Mammary epithelial cell (primary cell): ENCODE measurements around the gene HAGHL.

Source experiments
- CTCF ChIP-seq, 2 donors: IDR thresholded peaks in 1 of 2; conservative IDR thresholded peaks in 1 of 2; 2 replicates each; pipeline ENCODE4 v1.5.1; 2011 to 2012; ENCODE audit warnings: inconsistent platforms in 2 of 2, low read length in 2 of 2, mild to moderate bottlenecking in 2 of 2, control low read depth in 1 of 2, low read depth in 1 of 2; ENCODE audit not compliant: insufficient read depth in 1 of 2; ENCODE audit errors: extremely low read depth in 1 of 2
- EZH2 ChIP-seq: IDR thresholded peaks from 2 replicates; pipeline ENCODE4 v1.6.1; 2012; ENCODE audit warnings: low read length, inconsistent platforms, borderline replicate concordance

- no peak for TF ChIP-seq CTCF (conservative IDR thresholded peaks at IDR 0.05 in 1 of 2, IDR thresholded peaks at IDR 0.05 in 1 of 2; ENCODE audit: extremely low read depth in 1 of 2, insufficient read depth in 1 of 2, low read depth in 1 of 2, low read length in 2 of 2)
- TF ChIP-seq EZH2: no peak
Observed at GRCh38 chr16:766820-767640, 40.1 kb downstream of the HAGHL start.
